HG03064 (cell line): ENCODE data around the gene CTBS.

Experiments used
- ATAC-seq: cut with Tn5 transposase; IDR thresholded peaks from one replicate; pipeline ENCODE4 v1.9.1; 2021; ENCODE audit warnings: low read depth; ENCODE audit not compliant: unreplicated experiment

The CTBS gene

DNA sequence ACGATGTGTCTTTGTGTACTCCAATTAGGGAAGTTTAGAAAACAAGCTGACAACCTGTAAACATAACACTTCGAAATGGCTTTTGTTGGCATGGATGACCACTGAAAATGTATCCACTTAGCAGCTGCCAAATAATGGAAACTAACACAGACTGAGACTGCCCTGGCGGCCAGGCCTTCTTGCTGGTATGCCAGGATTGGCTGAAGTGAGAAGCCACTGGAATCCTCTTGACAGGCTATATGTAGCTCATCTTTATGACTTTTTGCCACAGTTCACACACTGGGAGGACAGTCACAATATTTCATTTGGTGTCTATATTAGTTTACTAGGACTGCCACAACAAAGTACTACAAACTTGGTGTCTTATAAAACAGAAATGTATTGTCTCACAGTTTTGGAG is 12.9 kb upstream of the CTBS start:
- no peak for ATAC-seq

DNA sequence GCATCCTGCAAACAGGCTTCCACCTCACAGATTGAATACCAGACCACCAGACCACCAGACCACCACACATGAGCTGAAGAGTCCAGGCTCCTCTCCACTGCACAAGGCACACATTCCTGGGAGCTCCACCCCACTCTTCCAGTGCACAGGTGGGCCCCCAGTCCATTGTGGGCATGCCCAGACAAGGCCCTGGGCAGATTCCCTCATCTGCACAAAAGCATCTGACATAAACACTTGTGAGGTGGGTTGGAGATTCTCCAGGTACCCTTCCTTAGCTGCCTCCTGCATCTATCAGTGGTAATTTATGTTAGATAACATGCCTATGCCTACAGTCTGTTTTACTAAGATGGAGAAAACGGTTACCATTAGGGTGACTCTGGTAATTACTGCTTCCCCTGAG is 11.6 kb upstream of the CTBS start:
- ATAC-seq = no peak

DNA sequence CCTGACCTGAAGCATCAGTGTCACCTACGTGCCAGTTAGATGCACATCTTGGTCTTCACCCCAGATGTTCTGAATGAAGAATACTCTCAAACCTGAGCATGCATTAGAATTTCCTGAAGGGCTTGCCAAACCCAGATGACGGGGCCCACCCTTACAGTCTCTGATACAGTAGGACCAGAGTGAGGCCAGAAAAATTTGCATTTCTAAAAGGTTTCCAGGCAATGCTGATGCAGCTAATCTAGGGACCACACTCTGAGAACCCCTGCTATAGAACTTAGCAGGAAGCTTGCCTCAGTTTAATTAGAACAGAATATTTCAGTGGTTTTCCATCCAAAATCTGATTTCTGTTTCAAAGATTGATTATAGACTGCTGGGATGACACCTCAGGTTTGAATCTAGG is 9.9 kb upstream of the CTBS start:
- no peak for ATAC-seq

- no peak for ATAC-seq
Measured at GRCh38 chr1:84583648-84584047, 9.4 kb upstream of the CTBS start.

- ATAC-seq = no peak
Measured at GRCh38 chr1:84582802-84583587, 8.8 kb upstream of the CTBS start.

DNA sequence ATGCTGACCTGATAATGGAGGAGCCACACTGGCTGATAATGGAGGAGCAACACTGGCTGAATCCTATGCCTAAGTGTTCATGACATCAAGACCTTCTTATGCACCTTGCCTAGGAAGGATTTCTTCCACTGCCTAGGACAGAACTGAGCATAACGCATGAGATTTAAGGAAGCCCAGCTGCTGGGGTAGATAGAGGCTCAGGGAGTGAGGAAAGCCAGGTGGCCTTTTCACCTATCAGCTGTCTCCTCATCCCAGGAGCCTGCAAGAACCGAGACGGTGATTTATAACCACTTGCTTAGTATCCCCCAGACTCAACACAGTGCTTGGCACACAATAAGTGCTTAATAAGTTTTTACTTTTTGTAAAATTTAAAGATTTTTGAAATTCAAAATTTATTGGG is 7.4 kb upstream of the CTBS start:
- ATAC-seq = no peak

DNA sequence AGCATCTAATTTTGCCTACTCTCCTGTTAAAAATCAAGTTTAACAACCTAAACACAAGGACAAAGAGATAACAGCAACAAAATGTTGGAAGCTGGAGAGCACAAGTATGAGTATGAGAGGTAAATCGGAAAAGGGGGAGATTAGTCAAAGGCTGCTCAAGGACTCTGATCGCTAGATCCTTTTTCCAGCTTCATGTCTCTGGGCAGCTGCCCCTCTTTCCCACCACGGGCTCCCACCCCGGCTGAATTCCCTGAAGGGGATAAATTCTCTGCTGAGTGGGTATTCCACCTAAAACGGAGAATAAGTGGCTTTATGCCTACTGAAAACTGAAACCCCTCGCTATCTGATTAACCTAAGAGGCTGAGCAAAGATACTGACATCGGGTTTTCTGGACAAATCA is 696 bp upstream of the CTBS start:
- ATAC-seq = no peak

GRCh38 chr1:84573481-84573966 is 716 bp downstream of the CTBS start:
- ATAC-seq = peak; percentile 3

GRCh38 chr1:84571150-84571535 is 3.1 kb downstream of the CTBS start:
- no peak for ATAC-seq

- no peak for ATAC-seq
Measured at GRCh38 chr1:84570436-84571149, 3.6 kb downstream of the CTBS start.

DNA sequence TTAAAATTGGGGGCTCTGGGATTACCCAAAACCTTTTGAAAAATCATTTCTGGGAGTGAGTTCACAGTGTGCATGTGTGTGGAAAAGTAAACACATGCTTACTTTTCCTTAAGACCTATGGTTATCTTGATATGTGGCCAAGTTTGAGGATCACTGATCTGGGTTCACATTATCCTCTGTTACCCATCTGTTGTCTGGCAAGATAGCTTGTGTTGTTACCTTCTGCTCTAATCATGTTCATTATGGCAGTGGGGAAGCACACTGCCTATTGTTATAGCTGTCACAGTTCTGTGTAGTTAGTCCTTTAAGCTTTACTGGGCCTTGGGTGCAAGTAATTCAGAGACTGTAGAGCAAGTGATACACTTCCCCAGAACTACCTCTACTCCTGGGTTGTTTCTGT is 5.0 kb downstream of the CTBS start:
- no peak for ATAC-seq

DNA sequence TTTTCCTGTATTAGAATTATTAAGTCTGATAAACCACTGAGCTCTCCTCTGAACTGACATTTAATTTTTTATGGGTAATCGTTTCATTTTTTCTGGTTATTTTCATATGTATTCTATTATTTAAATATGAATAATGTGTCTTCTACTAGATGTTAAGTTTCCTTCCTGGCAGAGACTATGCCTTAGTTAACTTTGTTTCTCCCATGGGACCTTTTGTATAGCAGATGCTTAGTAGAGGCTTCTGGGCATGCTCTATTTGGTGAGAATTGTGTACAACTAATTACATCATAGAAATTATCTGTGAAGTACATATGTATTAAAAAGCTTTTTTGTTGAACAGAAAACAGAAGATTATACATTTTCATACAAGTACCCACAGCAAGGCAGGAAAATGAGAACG is 23.4 kb downstream of the CTBS start:
- ATAC-seq = no peak

GRCh38 chr1:84541679-84542078 is 32.6 kb downstream of the CTBS start:
- ATAC-seq = no peak

DNA sequence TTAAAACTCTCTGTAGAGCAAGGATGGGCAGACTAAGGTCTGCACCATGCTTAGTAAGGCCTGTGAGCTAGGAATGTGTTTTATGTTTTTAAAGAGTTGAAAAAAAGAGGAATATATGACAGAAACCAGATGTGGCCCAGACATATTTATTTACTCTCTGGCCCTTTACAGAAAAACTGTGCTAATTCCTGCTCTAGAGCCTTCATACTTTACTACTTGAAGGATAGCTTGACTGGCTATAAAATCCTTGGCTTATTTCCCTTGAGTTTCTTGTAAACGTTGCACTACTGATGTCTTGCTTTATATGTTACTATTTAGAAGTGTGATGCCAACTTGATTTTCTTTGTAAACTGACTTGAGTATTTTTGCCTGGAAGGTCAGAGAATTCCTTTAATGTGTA is 33.5 kb downstream of the CTBS start:
- no peak for ATAC-seq

GRCh38 chr1:84539972-84540371 is 34.3 kb downstream of the CTBS start:
- ATAC-seq = no peak

DNA sequence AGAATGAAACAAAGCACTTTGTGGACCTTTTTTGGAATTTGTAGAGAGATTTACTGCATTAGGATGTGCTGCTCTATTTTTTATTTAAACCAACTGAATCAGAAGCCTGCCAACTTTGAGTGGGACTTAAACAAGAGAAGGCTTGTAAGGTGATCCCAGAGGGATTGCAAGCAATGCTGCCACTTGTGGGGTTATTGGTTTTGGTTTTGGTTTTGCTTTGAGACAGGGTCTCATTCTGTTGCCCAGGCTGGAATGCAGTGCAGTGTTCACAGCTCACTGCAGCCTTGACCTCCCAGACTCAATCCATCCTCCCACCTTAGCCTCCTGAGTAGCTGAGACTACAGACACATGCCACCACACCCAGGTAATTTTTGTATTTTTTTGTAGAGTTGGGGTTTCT is 35.6 kb downstream of the CTBS start:
- no peak for ATAC-seq

DNA sequence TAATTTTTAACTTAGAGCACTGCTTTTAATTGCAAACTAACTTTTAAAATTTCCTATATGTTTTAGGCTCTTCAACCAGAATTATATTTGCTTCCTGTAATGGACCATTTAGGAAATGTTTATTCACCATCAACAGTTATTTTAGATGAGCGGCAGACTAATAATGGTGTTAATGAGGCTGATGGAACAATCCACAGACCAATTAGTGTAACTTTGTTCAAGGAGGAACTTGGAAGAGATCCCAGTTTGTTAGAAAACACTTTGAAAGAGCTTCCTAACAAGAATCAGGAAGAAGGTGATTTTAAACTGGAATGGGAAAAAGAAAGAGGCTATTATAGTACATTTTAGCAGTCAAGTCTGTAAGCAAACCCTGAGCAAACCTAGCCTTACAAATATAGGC is 48.5 kb downstream of the CTBS start:
- ATAC-seq = no peak

DNA sequence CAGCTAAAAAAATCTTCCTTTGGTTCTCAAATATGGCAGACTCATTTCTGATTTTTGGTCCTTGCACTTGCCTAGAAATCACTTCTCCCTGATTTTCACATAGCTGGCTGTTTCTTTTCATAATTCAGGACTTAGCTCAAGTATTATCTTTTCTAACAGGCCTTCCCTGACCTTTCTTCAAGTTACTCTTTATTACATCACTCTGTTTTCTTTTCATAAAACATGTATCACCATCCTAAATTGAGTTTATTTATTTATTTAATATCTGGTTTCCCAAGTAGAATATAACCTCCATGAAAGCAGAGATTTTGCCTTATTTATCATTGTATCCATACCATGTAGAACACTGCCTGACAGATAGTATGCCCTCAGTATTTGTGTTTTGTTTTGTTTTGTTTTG is 49.6 kb downstream of the CTBS start:
- no peak for ATAC-seq

DNA sequence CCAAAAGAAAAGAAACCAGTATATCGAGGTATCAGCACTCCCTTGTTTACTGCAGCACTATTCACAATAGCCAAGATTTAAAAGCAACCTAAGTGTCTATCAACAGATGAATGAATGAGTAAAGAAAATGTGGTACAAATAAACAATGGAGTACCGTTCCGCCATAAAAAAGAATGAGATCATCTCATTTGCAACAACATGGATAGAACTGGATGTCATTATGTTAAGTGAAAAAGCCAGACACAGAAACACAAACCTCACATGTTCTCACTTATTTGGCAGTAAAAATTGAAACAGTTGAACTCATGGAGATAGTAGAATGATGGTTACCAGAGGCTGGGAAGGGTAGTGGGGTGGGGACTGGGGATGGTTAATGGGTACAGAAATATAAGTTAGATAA is 63.6 kb downstream of the CTBS start:
- no peak for ATAC-seq

- no peak for ATAC-seq
Measured at GRCh38 chr1:84510165-84510564, 64.1 kb downstream of the CTBS start.

- no peak for ATAC-seq
Measured at GRCh38 chr1:84509029-84509428, 65.2 kb downstream of the CTBS start.

GRCh38 chr1:84508510-84508909 is 65.7 kb downstream of the CTBS start:
- no peak for ATAC-seq
